GM23338 (cell line): Measurements from ENCODE around the gene KCNJ11. TPM values are rescaled to one million over a fixed set of nuclear protein-coding genes. Genes with fewer than 3 reads are reported as not detected.

Source experiments
- ATAC-seq: fragments of 200-7000 bp; cut with Tn5 transposase; 3 replicates; pipeline ENCODE4 v1.9.1; 2020
- DNase-seq: peaks from one replicate; pipeline ENCODE4 v3.0.0-alpha.2; 2015; ENCODE audit warnings: low spot score
- H2AFZ ChIP-seq: fragments of 200-600 bp; sonication (generic); 2 replicates; pipeline ENCODE4 v1.8.0; 2016; ENCODE audit warnings: antibody characterized with exemption, mild to moderate bottlenecking, moderate library complexity
- H3F3A ChIP-seq: fragments of 200-600 bp; sonication (generic); replicated peaks from 2 replicates; pipeline ENCODE4 v1.8.0; 2017; ENCODE audit warnings: antibody characterized with exemption, mixed run types, low read depth
- H3K27ac ChIP-seq: fragments of 200-600 bp; sonication (generic); 2 replicates; pipeline ENCODE4 v1.6.1; 2016; ENCODE audit warnings: low read depth
- H3K27me3 ChIP-seq: fragments of 200-600 bp; sonication (generic); 2 replicates; pipeline ENCODE4 v1.8.0; 2016; ENCODE audit warnings: mild to moderate bottlenecking, mixed run types, moderate library complexity; ENCODE audit not compliant: insufficient read depth
- H3K36me3 ChIP-seq: fragments of 200-600 bp; sonication (generic); 2 replicates; pipeline ENCODE4 v1.8.0; 2016; ENCODE audit warnings: mild to moderate bottlenecking; ENCODE audit not compliant: insufficient read depth
- H3K4me1 ChIP-seq: fragments of 200-600 bp; sonication (generic); 2 replicates; pipeline ENCODE4 v1.8.0; 2016; ENCODE audit warnings: mild to moderate bottlenecking, moderate library complexity; ENCODE audit not compliant: insufficient read depth
- H3K4me2 ChIP-seq: fragments of 200-600 bp; sonication (generic); 2 replicates; pipeline ENCODE4 v1.7.1; 2017; ENCODE audit warnings: mixed run types
- H3K4me3 ChIP-seq: fragments of 200-600 bp; sonication (generic); 2 replicates; pipeline ENCODE4 v1.6.1; 2016; ENCODE audit warnings: mixed run types
- H3K79me2 ChIP-seq: fragments of 200-600 bp; sonication (generic); replicated peaks from 2 replicates; pipeline ENCODE4 v1.8.0; 2017; ENCODE audit warnings: mild to moderate bottlenecking; ENCODE audit not compliant: insufficient read depth
- H3K9me2 ChIP-seq: fragments of 200-600 bp; sonication (generic); 2 replicates; pipeline ENCODE4 v1.8.0; 2017; ENCODE audit not compliant: insufficient read depth
- H4K20me1 ChIP-seq: fragments of 200-600 bp; sonication (generic); replicated peaks from 2 replicates; pipeline ENCODE4 v1.8.0; 2017; ENCODE audit warnings: mild to moderate bottlenecking; ENCODE audit not compliant: insufficient read depth
- H3K27ac Mint-ChIP-seq: 2 replicates; pipeline ENCODE4 v1.8.0; 2020; ENCODE audit warnings: inconsistent platforms, mild to moderate bottlenecking, moderate library complexity, mixed read lengths
- H3K27me3 Mint-ChIP-seq: 3 replicates; pipeline ENCODE4 v1.8.0; 2022; ENCODE audit warnings: low read depth, mild to moderate bottlenecking, moderate library complexity, mixed read lengths, inconsistent platforms; ENCODE audit not compliant: insufficient read depth, poor library complexity
- H3K36me3 Mint-ChIP-seq: 3 replicates; pipeline ENCODE4 v1.8.0; 2021; ENCODE audit warnings: low read depth, mild to moderate bottlenecking, inconsistent platforms, moderate library complexity, mixed read lengths
- H3K4me1 Mint-ChIP-seq: 3 replicates; pipeline ENCODE4 v1.8.0; 2020; ENCODE audit warnings: mild to moderate bottlenecking, inconsistent platforms, mixed read lengths
- H3K4me3 Mint-ChIP-seq: 3 replicates; pipeline ENCODE4 v1.8.0; 2021; ENCODE audit warnings: moderate library complexity, mild to moderate bottlenecking, inconsistent platforms, mixed read lengths
- H3K9me3 Mint-ChIP-seq: 3 replicates; pipeline ENCODE4 v1.8.0; 2020; ENCODE audit warnings: moderate library complexity, mild to moderate bottlenecking, inconsistent platforms, mixed read lengths
- EZH2phosphoT487 ChIP-seq: fragments of 200-600 bp; sonication (generic); IDR thresholded peaks from one replicate; pipeline ENCODE4 v1.8.1; 2018; ENCODE audit warnings: antibody characterized with exemption; ENCODE audit not compliant: unreplicated experiment
- NANOG ChIP-seq: IDR thresholded peaks from 2 replicates; pipeline ENCODE4 v1.6.1; 2016; ENCODE audit warnings: antibody characterized with exemption, borderline replicate concordance
- POLR2AphosphoS5 ChIP-seq: IDR thresholded peaks from 2 replicates; pipeline ENCODE4 v1.6.1; 2016; ENCODE audit warnings: antibody characterized with exemption, low read depth
- ZNF114 ChIP-seq: fragments of 250-450 bp; sonication (Bioruptor Pico); IDR thresholded peaks from 2 replicates; pipeline ENCODE4 v1.5.0; 2020; ENCODE audit warnings: mild to moderate bottlenecking, moderate library complexity
- polyA plus RNA-seq: library from polyadenylated mRNA; unstranded; fragments of >200 nt; fragmentation: Nextera tagmentation; extraction: Ambion mirVana; gene quantifications from 2 replicates; pipeline ENCODE4 v1.2.1, GENCODE V29; 2016
- total RNA-seq: library from RNA; depleted of rRNA; stranded (reverse); fragments of >200 nt; shearing (Covaris generic); gene quantifications from 2 replicates; pipeline ENCODE4 v1.2.3, GENCODE V29; 2014
- TF ChIP-seq, protein P1 (sequence below): fragments of 250-450 bp; sonication (Bioruptor Pico); IDR thresholded peaks from 2 replicates; pipeline ENCODE4 v1.5.0; 2020; ENCODE audit warnings: mild to moderate bottlenecking, moderate library complexity
- TF ChIP-seq, protein P2 (sequence below): IDR thresholded peaks from one replicate; pipeline ENCODE4 v1.6.1; 2018; ENCODE audit warnings: antibody characterized with exemption; ENCODE audit not compliant: unreplicated experiment

The KCNJ11 gene
- total and polyA plus RNA-seq, 2 experiments from 2014 or later: 0.89 to 7.9 TPM

DNA sequence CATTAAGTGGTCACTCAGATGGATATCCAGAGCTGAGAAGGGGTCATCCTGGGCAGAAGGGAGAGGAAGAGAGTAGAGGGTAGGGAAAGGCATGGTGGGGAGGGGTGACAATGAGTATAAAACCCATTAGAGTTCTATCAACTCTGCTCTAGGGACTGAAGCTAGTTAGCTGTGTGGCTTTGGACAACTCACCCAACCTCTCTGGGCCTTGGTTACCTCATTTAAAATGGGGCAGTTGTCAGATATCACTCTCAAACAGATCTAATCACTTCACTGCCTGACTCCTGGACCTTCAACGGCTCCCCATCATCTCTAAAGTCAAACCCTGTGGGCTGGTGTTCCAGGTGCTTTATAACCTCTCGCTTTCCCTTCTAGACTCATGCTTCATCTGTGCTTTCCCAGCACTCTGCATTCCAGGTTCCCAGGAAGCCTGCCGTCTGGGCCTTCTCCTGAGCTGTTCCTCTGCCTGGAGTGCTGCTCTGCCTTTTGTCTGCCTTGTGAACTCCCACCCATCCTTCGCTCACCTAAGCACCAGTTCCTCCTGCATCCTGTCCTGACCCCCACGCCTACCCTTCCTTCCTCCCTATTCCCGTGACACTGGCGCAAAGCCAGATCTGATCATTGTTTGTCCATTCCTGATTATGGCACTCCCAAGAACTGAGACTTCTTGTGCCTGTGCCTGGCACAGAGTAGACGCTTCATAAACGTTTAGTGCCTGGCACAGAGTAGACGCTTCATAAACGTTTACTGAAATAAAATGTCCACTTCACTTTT, 22.3 kb upstream of the KCNJ11 start (continued):
- TF ChIP-seq, protein P1, sequence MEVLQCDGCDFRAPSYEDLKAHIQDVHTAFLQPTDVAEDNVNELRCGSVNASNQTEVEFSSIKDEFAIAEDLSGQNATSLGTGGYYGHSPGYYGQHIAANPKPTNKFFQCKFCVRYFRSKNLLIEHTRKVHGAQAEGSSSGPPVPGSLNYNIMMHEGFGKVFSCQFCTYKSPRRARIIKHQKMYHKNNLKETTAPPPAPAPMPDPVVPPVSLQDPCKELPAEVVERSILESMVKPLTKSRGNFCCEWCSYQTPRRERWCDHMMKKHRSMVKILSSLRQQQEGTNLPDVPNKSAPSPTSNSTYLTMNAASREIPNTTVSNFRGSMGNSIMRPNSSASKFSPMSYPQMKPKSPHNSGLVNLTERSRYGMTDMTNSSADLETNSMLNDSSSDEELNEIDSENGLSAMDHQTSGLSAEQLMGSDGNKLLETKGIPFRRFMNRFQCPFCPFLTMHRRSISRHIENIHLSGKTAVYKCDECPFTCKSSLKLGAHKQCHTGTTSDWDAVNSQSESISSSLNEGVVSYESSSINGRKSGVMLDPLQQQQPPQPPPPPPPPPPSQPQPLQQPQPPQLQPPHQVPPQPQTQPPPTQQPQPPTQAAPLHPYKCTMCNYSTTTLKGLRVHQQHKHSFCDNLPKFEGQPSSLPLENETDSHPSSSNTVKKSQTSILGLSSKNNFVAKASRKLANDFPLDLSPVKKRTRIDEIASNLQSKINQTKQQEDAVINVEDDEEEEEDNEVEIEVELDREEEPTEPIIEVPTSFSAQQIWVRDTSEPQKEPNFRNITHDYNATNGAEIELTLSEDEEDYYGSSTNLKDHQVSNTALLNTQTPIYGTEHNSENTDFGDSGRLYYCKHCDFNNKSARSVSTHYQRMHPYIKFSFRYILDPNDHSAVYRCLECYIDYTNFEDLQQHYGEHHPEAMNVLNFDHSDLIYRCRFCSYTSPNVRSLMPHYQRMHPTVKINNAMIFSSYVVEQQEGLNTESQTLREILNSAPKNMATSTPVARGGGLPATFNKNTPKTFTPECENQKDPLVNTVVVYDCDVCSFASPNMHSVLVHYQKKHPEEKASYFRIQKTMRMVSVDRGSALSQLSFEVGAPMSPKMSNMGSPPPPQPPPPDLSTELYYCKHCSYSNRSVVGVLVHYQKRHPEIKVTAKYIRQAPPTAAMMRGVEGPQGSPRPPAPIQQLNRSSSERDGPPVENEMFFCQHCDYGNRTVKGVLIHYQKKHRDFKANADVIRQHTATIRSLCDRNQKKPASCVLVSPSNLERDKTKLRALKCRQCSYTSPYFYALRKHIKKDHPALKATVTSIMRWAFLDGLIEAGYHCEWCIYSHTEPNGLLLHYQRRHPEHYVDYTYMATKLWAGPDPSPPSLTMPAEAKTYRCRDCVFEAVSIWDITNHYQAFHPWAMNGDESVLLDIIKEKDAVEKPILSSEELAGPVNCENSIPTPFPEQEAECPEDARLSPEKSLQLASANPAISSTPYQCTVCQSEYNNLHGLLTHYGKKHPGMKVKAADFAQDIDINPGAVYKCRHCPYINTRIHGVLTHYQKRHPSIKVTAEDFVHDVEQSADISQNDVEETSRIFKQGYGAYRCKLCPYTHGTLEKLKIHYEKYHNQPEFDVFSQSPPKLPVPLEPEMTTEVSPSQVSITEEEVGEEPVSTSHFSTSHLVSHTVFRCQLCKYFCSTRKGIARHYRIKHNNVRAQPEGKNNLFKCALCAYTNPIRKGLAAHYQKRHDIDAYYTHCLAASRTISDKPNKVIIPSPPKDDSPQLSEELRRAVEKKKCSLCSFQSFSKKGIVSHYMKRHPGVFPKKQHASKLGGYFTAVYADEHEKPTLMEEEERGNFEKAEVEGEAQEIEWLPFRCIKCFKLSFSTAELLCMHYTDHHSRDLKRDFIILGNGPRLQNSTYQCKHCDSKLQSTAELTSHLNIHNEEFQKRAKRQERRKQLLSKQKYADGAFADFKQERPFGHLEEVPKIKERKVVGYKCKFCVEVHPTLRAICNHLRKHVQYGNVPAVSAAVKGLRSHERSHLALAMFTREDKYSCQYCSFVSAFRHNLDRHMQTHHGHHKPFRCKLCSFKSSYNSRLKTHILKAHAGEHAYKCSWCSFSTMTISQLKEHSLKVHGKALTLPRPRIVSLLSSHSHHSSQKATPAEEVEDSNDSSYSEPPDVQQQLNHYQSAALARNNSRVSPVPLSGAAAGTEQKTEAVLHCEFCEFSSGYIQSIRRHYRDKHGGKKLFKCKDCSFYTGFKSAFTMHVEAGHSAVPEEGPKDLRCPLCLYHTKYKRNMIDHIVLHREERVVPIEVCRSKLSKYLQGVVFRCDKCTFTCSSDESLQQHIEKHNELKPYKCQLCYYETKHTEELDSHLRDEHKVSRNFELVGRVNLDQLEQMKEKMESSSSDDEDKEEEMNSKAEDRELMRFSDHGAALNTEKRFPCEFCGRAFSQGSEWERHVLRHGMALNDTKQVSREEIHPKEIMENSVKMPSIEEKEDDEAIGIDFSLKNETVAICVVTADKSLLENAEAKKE (CRISPR knock-in tag): no peak
- no peak for TF ChIP-seq ZNF114
- TF ChIP-seq, protein P2, sequence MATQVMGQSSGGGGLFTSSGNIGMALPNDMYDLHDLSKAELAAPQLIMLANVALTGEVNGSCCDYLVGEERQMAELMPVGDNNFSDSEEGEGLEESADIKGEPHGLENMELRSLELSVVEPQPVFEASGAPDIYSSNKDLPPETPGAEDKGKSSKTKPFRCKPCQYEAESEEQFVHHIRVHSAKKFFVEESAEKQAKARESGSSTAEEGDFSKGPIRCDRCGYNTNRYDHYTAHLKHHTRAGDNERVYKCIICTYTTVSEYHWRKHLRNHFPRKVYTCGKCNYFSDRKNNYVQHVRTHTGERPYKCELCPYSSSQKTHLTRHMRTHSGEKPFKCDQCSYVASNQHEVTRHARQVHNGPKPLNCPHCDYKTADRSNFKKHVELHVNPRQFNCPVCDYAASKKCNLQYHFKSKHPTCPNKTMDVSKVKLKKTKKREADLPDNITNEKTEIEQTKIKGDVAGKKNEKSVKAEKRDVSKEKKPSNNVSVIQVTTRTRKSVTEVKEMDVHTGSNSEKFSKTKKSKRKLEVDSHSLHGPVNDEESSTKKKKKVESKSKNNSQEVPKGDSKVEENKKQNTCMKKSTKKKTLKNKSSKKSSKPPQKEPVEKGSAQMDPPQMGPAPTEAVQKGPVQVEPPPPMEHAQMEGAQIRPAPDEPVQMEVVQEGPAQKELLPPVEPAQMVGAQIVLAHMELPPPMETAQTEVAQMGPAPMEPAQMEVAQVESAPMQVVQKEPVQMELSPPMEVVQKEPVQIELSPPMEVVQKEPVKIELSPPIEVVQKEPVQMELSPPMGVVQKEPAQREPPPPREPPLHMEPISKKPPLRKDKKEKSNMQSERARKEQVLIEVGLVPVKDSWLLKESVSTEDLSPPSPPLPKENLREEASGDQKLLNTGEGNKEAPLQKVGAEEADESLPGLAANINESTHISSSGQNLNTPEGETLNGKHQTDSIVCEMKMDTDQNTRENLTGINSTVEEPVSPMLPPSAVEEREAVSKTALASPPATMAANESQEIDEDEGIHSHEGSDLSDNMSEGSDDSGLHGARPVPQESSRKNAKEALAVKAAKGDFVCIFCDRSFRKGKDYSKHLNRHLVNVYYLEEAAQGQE: no peak
- TF ChIP-seq POLR2AphosphoS5: no peak

DNA sequence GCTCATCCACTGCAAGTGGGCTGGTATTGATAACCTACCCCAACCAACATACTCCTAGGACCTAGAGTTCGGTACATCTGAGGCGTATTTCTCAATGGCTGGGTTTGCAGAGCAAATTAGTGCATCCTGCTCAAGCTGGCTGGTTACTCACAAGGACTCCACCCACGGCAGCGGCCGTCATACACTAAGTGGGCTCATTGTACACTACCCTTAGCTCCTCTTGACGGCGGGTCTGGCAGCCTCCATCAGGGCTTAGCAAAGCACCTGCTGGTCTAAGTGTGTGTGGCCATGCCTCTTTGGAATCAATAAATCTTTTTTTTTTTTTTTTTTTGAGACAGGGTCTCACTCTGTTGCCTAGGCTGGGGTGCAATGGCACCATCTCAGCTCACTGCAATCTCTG, 20.2 kb upstream of the KCNJ11 start:
- H3K4me1 ChIP-seq: no peaks in the 10 kb centered on the region
- H3K27ac Mint-ChIP-seq: no peak overlapping the region
- DNase-seq: no peak
- H3K9me2 ChIP-seq: no peaks in the 10 kb centered on the region
- no peak overlapping the region for H3K4me3 ChIP-seq
- no peak overlapping the region for H3K4me3 Mint-ChIP-seq
- H3K27me3 ChIP-seq: no peaks in the 10 kb centered on the region
- H3K36me3 Mint-ChIP-seq: no peaks in the 10 kb centered on the region
- no peaks in the 10 kb centered on the region for H3K79me2 ChIP-seq
- no peaks in the 10 kb centered on the region for H3K9me3 Mint-ChIP-seq
- ATAC-seq: no peak
- no peaks in the 10 kb centered on the region for H3K36me3 ChIP-seq
- no peaks in the 10 kb centered on the region for H4K20me1 ChIP-seq
- no peak overlapping the region for H2AFZ ChIP-seq
- H3K4me2 ChIP-seq: no peak overlapping the region
- H3K27me3 Mint-ChIP-seq: peaks cover 11% of the 10 kb centered on the region
- no peak overlapping the region for H3K27ac ChIP-seq
- peaks cover 13% of the 10 kb centered on the region; the same call in 1 of the 3 replicates for H3K4me1 Mint-ChIP-seq
- H3F3A ChIP-seq: no peaks in the 10 kb centered on the region
- TF ChIP-seq NANOG: no peak
- no peak for TF ChIP-seq EZH2phosphoT487
- no peak for TF ChIP-seq ZNF114
- TF ChIP-seq, protein P2: no peak
